ACC112 (cell line): ENCODE measurements around the gene PRSS12.

Source experiments
- H2AFZ ChIP-seq: fragments of 200-600 bp; sonication (generic); one replicate; pipeline ENCODE4 v1.6.0; 2017; ENCODE audit warnings: antibody characterized with exemption, low read length; ENCODE audit not compliant: unreplicated experiment
- H3K27ac ChIP-seq: fragments of 200-600 bp; sonication (generic); 2 replicates; pipeline ENCODE4 v1.5.1; 2014; ENCODE audit warnings: low read depth, mild to moderate bottlenecking, antibody characterized with exemption, low read length, moderate library complexity
- H3K27me3 ChIP-seq: fragments of 200-600 bp; sonication (generic); 2 replicates; pipeline ENCODE4 v1.6.1; 2014; ENCODE audit warnings: mild to moderate bottlenecking, antibody characterized with exemption, low read length, moderate library complexity, mixed read lengths; ENCODE audit not compliant: insufficient read depth
- H3K36me3 ChIP-seq: fragments of 200-600 bp; sonication (generic); 2 replicates; pipeline ENCODE4 v1.6.1; 2016; ENCODE audit warnings: mild to moderate bottlenecking, antibody characterized with exemption, low read length, moderate library complexity, mixed read lengths; ENCODE audit not compliant: insufficient read depth
- H3K4me1 ChIP-seq: fragments of 200-600 bp; sonication (generic); one replicate; pipeline ENCODE4 v1.6.1; 2016; ENCODE audit warnings: low read length, mixed read lengths; ENCODE audit not compliant: insufficient read depth, unreplicated experiment, control insufficient read depth
- H3K4me3 ChIP-seq: fragments of 200-600 bp; sonication (generic); 2 replicates; pipeline ENCODE4 v1.5.1; 2014; ENCODE audit warnings: mild to moderate bottlenecking, low read depth, low read length
- H3K79me2 ChIP-seq: fragments of 200-600 bp; sonication (generic); one replicate; pipeline ENCODE4 v1.6.0; 2016; ENCODE audit warnings: low read length; ENCODE audit not compliant: control insufficient read depth, unreplicated experiment, insufficient read depth

PRSS12 gene

GRCh38 chr4:118389721-118390120, 36.9 kb upstream of the PRSS12 start:
- Histone ChIP-seq H3K27ac (no peak overlapping the region), H3K36me3 (no peaks in the 10 kb centered on the region), H3K27me3 (no peaks in the 10 kb centered on the region), H3K79me2 (no peaks in the 10 kb centered on the region), H3K4me3 (no peak overlapping the region), H2AFZ (peak overlapping the region; percentile 17), H3K4me1 (no peaks in the 10 kb centered on the region)

- no peak overlapping the region for H2AFZ ChIP-seq
- H3K4me1 ChIP-seq: no peaks in the 10 kb centered on the region
- no peak overlapping the region for H3K4me3 ChIP-seq
- H3K79me2 ChIP-seq: no peaks in the 10 kb centered on the region
- H3K27me3 ChIP-seq: no peaks in the 10 kb centered on the region
- no peak overlapping the region for H3K27ac ChIP-seq
- H3K36me3 ChIP-seq: no peaks in the 10 kb centered on the region
These were observed 35.8 kb upstream of the PRSS12 start for GRCh38 chr4:118388606-118389005.

- H3K27ac ChIP-seq: no peak overlapping the region
- no peaks in the 10 kb centered on the region for H3K36me3 ChIP-seq
- no peaks in the 10 kb centered on the region for H3K79me2 ChIP-seq
- no peak overlapping the region for H3K4me3 ChIP-seq
- H3K27me3 ChIP-seq: no peaks in the 10 kb centered on the region
- no peaks in the 10 kb centered on the region for H3K4me1 ChIP-seq
- no peak overlapping the region for H2AFZ ChIP-seq
These were observed 29.1 kb upstream of the PRSS12 start for GRCh38 chr4:118381902-118382301.

- Histone ChIP-seq H2AFZ (no peak overlapping the region), H3K79me2 (no peaks in the 10 kb centered on the region), H3K27me3 (no peaks in the 10 kb centered on the region), H3K27ac (no peak overlapping the region), H3K4me1 (peaks cover 7% of the 10 kb centered on the region), H3K36me3 (no peaks in the 10 kb centered on the region), H3K4me3 (no peak overlapping the region)
These were observed 20.9 kb upstream of the PRSS12 start for GRCh38 chr4:118373614-118374255.

GRCh38 chr4:118372251-118372650, 19.4 kb upstream of the PRSS12 start:
- no peaks in the 10 kb centered on the region for H3K36me3 ChIP-seq
- peaks cover 7% of the 10 kb centered on the region for H3K4me1 ChIP-seq
- no peak overlapping the region for H3K27ac ChIP-seq
- H3K4me3 ChIP-seq: no peak overlapping the region
- H3K79me2 ChIP-seq: no peaks in the 10 kb centered on the region
- H2AFZ ChIP-seq: no peak overlapping the region
- no peaks in the 10 kb centered on the region for H3K27me3 ChIP-seq

- H3K27me3 ChIP-seq: no peaks in the 10 kb centered on the region
- no peaks in the 10 kb centered on the region for H3K36me3 ChIP-seq
- peaks cover 7% of the 10 kb centered on the region for H3K4me1 ChIP-seq
- no peak overlapping the region for H3K4me3 ChIP-seq
- H3K79me2 ChIP-seq: no peaks in the 10 kb centered on the region
- no peak overlapping the region for H3K27ac ChIP-seq
- H2AFZ ChIP-seq: no peak overlapping the region
These were observed 16.4 kb upstream of the PRSS12 start for GRCh38 chr4:118369231-118369630.

GRCh38 chr4:118367872-118368271, 15.1 kb upstream of the PRSS12 start:
- no peaks in the 10 kb centered on the region for H3K79me2 ChIP-seq
- H3K4me3 ChIP-seq: no peak overlapping the region
- H3K4me1 ChIP-seq: no peaks in the 10 kb centered on the region
- H3K27ac ChIP-seq: no peak overlapping the region
- no peaks in the 10 kb centered on the region for H3K36me3 ChIP-seq
- H3K27me3 ChIP-seq: no peaks in the 10 kb centered on the region
- H2AFZ ChIP-seq: no peak overlapping the region

GRCh38 chr4:118367361-118367760, 14.6 kb upstream of the PRSS12 start:
- Histone ChIP-seq H3K4me1 (no peaks in the 10 kb centered on the region), H3K79me2 (no peaks in the 10 kb centered on the region), H3K4me3 (no peak overlapping the region), H3K36me3 (no peaks in the 10 kb centered on the region), H2AFZ (no peak overlapping the region), H3K27me3 (no peaks in the 10 kb centered on the region), H3K27ac (no peak overlapping the region)

- Histone ChIP-seq H3K4me3 (no peak overlapping the region), H3K27me3 (no peaks in the 10 kb centered on the region), H2AFZ (no peak overlapping the region)
These were observed 10.4 kb upstream of the PRSS12 start for GRCh38 chr4:118363166-118363565.

GRCh38 chr4:118361192-118361591, 8.4 kb upstream of the PRSS12 start:
- no peaks in the 10 kb centered on the region for H3K36me3 ChIP-seq
- no peaks in the 10 kb centered on the region for H3K4me1 ChIP-seq
- H3K27ac ChIP-seq: no peak overlapping the region
- H3K27me3 ChIP-seq: no peaks in the 10 kb centered on the region
- H3K4me3 ChIP-seq: no peak overlapping the region
- H3K79me2 ChIP-seq: no peaks in the 10 kb centered on the region
- H2AFZ ChIP-seq: no peak overlapping the region

More at GRCh38 chr4:118363166-118363565, 10.4 kb upstream of the PRSS12 start:
- no peaks in the 10 kb centered on the region for H3K79me2 ChIP-seq
- no peaks in the 10 kb centered on the region for H3K36me3 ChIP-seq
- H3K27ac ChIP-seq: no peak overlapping the region
- no peaks in the 10 kb centered on the region for H3K4me1 ChIP-seq

- H3K27ac ChIP-seq: no peak overlapping the region
- H3K4me3 ChIP-seq: no peak overlapping the region
- no peaks in the 10 kb centered on the region for H3K27me3 ChIP-seq
- H3K36me3 ChIP-seq: no peaks in the 10 kb centered on the region
- no peaks in the 10 kb centered on the region for H3K4me1 ChIP-seq
- H3K79me2 ChIP-seq: no peaks in the 10 kb centered on the region
- no peak overlapping the region for H2AFZ ChIP-seq
These were observed 7.3 kb upstream of the PRSS12 start for GRCh38 chr4:118360106-118360505.
